Measurements from ENCODE around the gene SVEP1. TPM values are rescaled to one million over a fixed set of nuclear protein-coding genes. Genes with fewer than 3 reads are reported as not detected.
A peak's percentile ranks its signal among the peaks of the same experiment; 100 is the strongest.

The SVEP1 gene
- total and polyA plus RNA-seq, 8 donors: 0.43 to 64.4 (median 8.4) TPM

GRCh38 chr9:110328763-110329162, 250.8 kb downstream of the SVEP1 start:
- no peak overlapping the region for H3K4me3 ChIP-seq
- TF ChIP-seq CTCF (IDR thresholded peaks at IDR 0.05) (no peak), POLR2AphosphoS5 (IDR thresholded peaks at IDR 0.05) (no peak), POLR2A (IDR thresholded peaks at IDR 0.05) (no peak), EP300 (IDR thresholded peaks at IDR 0.05) (no peak)
- H3K4me1 ChIP-seq: no peaks in the 10 kb centered on the region
- 73 to 91% (median 84%) methylated on average over 1 of the region's 1 CpG for WGBS, 5 donors
- no peaks in the 10 kb centered on the region for H3K36me3 ChIP-seq
- intact Hi-C loops (cut with DNase I; ENCODE audit: low total_unique reads): no loop called here
- peaks cover 0 to 6% (median 0%) of the 10 kb centered on the region in 4 donors for H3K9me3 ChIP-seq
- H3K27ac ChIP-seq: no peak overlapping the region
- no peaks in the 10 kb centered on the region for H3K27me3 ChIP-seq
- no peak for DNase-seq

GRCh38 chr9:110327716-110328115, 251.8 kb downstream of the SVEP1 start:
- Histone ChIP-seq H3K36me3 (no peaks in the 10 kb centered on the region), H3K27ac (no peak overlapping the region), H3K9me3 (peaks cover 0 to 6% (median 0%) of the 10 kb centered on the region in 4 donors), H3K27me3 (no peaks in the 10 kb centered on the region), H3K4me1 (no peaks in the 10 kb centered on the region), H3K4me3 (no peak overlapping the region)
- intact Hi-C loops (cut with DNase I; ENCODE audit: low total_unique reads): no loop called here
- 76 to 93% (median 89%) methylated on average over 1 of the region's 1 CpG for WGBS, 5 donors
- DNase-seq: no peak
- TF ChIP-seq EP300 (IDR thresholded peaks at IDR 0.05) (no peak), CTCF (IDR thresholded peaks at IDR 0.05) (no peak), POLR2A (IDR thresholded peaks at IDR 0.05) (no peak), POLR2AphosphoS5 (IDR thresholded peaks at IDR 0.05) (no peak)

GRCh38 chr9:110323818-110324217, 255.7 kb downstream of the SVEP1 start:
- TF ChIP-seq CTCF (IDR thresholded peaks at IDR 0.05) (no peak), EP300 (IDR thresholded peaks at IDR 0.05) (no peak), POLR2AphosphoS5 (IDR thresholded peaks at IDR 0.05) (no peak), POLR2A (IDR thresholded peaks at IDR 0.05) (no peak)

GRCh38 chr9:110320651-110321445, 258.7 kb downstream of the SVEP1 start:
- peak in 1 of 2 donors; percentile 14 for DNase-seq
- H3K4me3 ChIP-seq: no peak overlapping the region
- no peak overlapping the region for H3K27ac ChIP-seq
- no peaks in the 10 kb centered on the region for H3K36me3 ChIP-seq
- no peaks in the 10 kb centered on the region for H3K9me3 ChIP-seq
- H3K27me3 ChIP-seq: no peaks in the 10 kb centered on the region
- peaks cover 0 to 12% (median 0%) of the 10 kb centered on the region in 4 donors for H3K4me1 ChIP-seq
- intact Hi-C loops (cut with DNase I; ENCODE audit: low total_unique reads): no loop called here
- 56 to 72% (median 69%) methylated on average over 3 of the region's 3 CpGs for WGBS, 5 donors
- TF ChIP-seq EP300 (IDR thresholded peaks at IDR 0.05): no peak

More at GRCh38 chr9:110323818-110324217, 255.7 kb downstream of the SVEP1 start:
- no peaks in the 10 kb centered on the region for H3K36me3 ChIP-seq
- H3K9me3 ChIP-seq: no peaks in the 10 kb centered on the region
- intact Hi-C loops (cut with DNase I; ENCODE audit: low total_unique reads): no loop called here
- no peak overlapping the region for H3K4me3 ChIP-seq
- no peaks in the 10 kb centered on the region for H3K4me1 ChIP-seq
- no peak for DNase-seq
- no peak overlapping the region for H3K27ac ChIP-seq
- no peaks in the 10 kb centered on the region for H3K27me3 ChIP-seq
